Thyroid gland (tissue), 4 donors: ENCODE data around the gene DHRS3. TPM values are rescaled to one million over a fixed set of nuclear protein-coding genes. Genes with fewer than 3 reads are reported as not detected.

ENCODE experiments used
- DNase-seq, 2 donors: peaks; one replicate each; pipeline ENCODE4 v3.0.0-alpha.2; 2019
- H3K27ac ChIP-seq, 3 donors: fragments of 200-600 bp; sonication (generic); 1 replicate in 2 of 3; 2 replicates in 1 of 3; pipeline ENCODE4 v1.5.1; 2016 to 2019; ENCODE audit warnings: mild to moderate bottlenecking in 1 of 3, moderate library complexity in 1 of 3
- H3K27me3 ChIP-seq: fragments of 200-600 bp; sonication (generic); one replicate; pipeline ENCODE4 v1.5.1; 2019
- H3K36me3 ChIP-seq, 2 donors: fragments of 200-600 bp; sonication (generic); one replicate each; pipeline ENCODE4 v1.5.1; 2016 to 2019
- H3K4me1 ChIP-seq, 2 donors: fragments of 200-600 bp; sonication (generic); one replicate each; pipeline ENCODE4 v1.5.1; 2017 to 2019
- H3K4me3 ChIP-seq, 3 donors: fragments of 200-600 bp; sonication (generic); replicated peaks in 1 of 3; 1 replicate in 2 of 3; 2 replicates in 1 of 3; pipeline ENCODE4 v1.5.1; 2016; ENCODE audit warnings: mild to moderate bottlenecking in 1 of 3
- H3K9me3 ChIP-seq: fragments of 200-600 bp; sonication (generic); one replicate; pipeline ENCODE4 v1.5.1; 2017
- CTCF ChIP-seq, 6 experiments: fragments of 200-600 bp in 3 of 6; fragments of 450-650 bp in 3 of 6; sonication (generic) in 3 of 6; IDR thresholded peaks; one replicate each; pipeline ENCODE4 v1.5.1; 2016 to 2019; ENCODE audit warnings: antibody characterized with exemption in 6 of 6, mild to moderate bottlenecking in 2 of 6, inconsistent platforms in 1 of 6, moderate library complexity in 1 of 6
- POLR2A ChIP-seq, 2 donors: fragments of 450-650 bp; IDR thresholded peaks; one replicate each; pipeline ENCODE4 v1.6.1; 2017; ENCODE audit warnings: antibody characterized with exemption in 2 of 2, mild to moderate bottlenecking in 2 of 2, moderate library complexity in 1 of 2
- WGBS, 2 donors: methylation state at CpG; one replicate each; pipeline ENCODE4 v1.1.5; 2017; 5-methylcytosine and 5-hydroxymethylcytosine counted together
- intact Hi-C: fragments of 100-400 bp; cut with DNase I; formaldehyde crosslinking; loops from one replicate; pipeline ENCODE4 v1.15.1; 2023
- total RNA-seq, 4 donors: library from RNA; depleted of rRNA; stranded (reverse); fragments of >200 nt; gene quantifications; one replicate each; pipeline ENCODE4 v1.2.3, GENCODE V29; 2016

DHRS3 gene
- total RNA-seq, 4 donors from 2014 or later, result 181 to 304 (median 268) TPM

- Histone ChIP-seq H3K4me3 (no peak overlapping the region), H3K27me3 (no peaks in the 10 kb centered on the region), H3K9me3 (no peaks in the 10 kb centered on the region), H3K27ac (no peak overlapping the region), H3K36me3 (no peaks in the 10 kb centered on the region), H3K4me1 (no peaks in the 10 kb centered on the region)
- WGBS, 2 donors, result 91 to 96% methylated on average over 2 of the region's 2 CpGs
- no peak for DNase-seq
- TF ChIP-seq POLR2A (IDR thresholded peaks at IDR 0.05) (no peak), CTCF (IDR thresholded peaks at IDR 0.05) (no peak)
- intact Hi-C loops, result no loop called here
Observed at GRCh38 chr1:12644829-12645228, 26.8 kb upstream of the DHRS3 start.

- WGBS, 2 donors, result 95 to 96% methylated on average over 2 of the region's 2 CpGs
- no peak for TF ChIP-seq CTCF (IDR thresholded peaks at IDR 0.05)
- no peak for TF ChIP-seq POLR2A (IDR thresholded peaks at IDR 0.05)
- no peaks in the 10 kb centered on the region for H3K4me1 ChIP-seq
Observed at GRCh38 chr1:12644237-12644636, 26.2 kb upstream of the DHRS3 start.

GRCh38 chr1:12643785-12644184 is 25.8 kb upstream of the DHRS3 start, which contains the start of gene AADACL4:
Gene AADACL4, plus strand, starts transcription at chr1:12644085. Its CDS starts 462 bp downstream, at chr1:12644547.
- Histone ChIP-seq H3K36me3 (no peaks in the 10 kb centered on the region), H3K9me3 (no peaks in the 10 kb centered on the region), H3K4me1 (no peaks in the 10 kb centered on the region), H3K27me3 (no peaks in the 10 kb centered on the region), H3K4me3 (no peak within 1 kb of the TSS), H3K27ac (no peak within 1 kb of the TSS)
- WGBS, 2 donors, result 90 to 94% methylated on average over 7 of the region's 7 CpGs
- no peak for DNase-seq
- TF ChIP-seq CTCF (IDR thresholded peaks at IDR 0.05) (no peak), POLR2A (IDR thresholded peaks at IDR 0.05) (no peak)
- intact Hi-C loops, result no loop called here

More at GRCh38 chr1:12644237-12644636, 26.2 kb upstream of the DHRS3 start:
- intact Hi-C loops, result no loop called here
- Histone ChIP-seq H3K27me3 (no peaks in the 10 kb centered on the region), H3K9me3 (no peaks in the 10 kb centered on the region), H3K36me3 (no peaks in the 10 kb centered on the region), H3K4me3 (no peak overlapping the region), H3K27ac (no peak overlapping the region)
- DNase-seq, result no peak

- intact Hi-C loops, result no loop called here
- H3K36me3 ChIP-seq, result no peaks in the 10 kb centered on the region
- no peaks in the 10 kb centered on the region for H3K9me3 ChIP-seq
- WGBS, 2 donors, result 90 to 97% methylated on average over 2 of the region's 2 CpGs
- DNase-seq, result no peak
- no peaks in the 10 kb centered on the region for H3K4me1 ChIP-seq
- H3K27ac ChIP-seq, result no peak overlapping the region
- TF ChIP-seq CTCF (IDR thresholded peaks at IDR 0.05), result no peak
- no peak for TF ChIP-seq POLR2A (IDR thresholded peaks at IDR 0.05)
- no peaks in the 10 kb centered on the region for H3K27me3 ChIP-seq
- no peak overlapping the region for H3K4me3 ChIP-seq
Observed at GRCh38 chr1:12643079-12643478, 25.1 kb upstream of the DHRS3 start.

GRCh38 chr1:12640958-12641272 is 22.9 kb upstream of the DHRS3 start:
- no peaks in the 10 kb centered on the region for H3K27me3 ChIP-seq
- no peak for DNase-seq
- no peaks in the 10 kb centered on the region for H3K9me3 ChIP-seq
- H3K36me3 ChIP-seq, result no peaks in the 10 kb centered on the region
- TF ChIP-seq POLR2A (IDR thresholded peaks at IDR 0.05) (no peak), CTCF (IDR thresholded peaks at IDR 0.05) (no peak)
- no peak overlapping the region for H3K27ac ChIP-seq
- H3K4me1 ChIP-seq, result peaks cover 10% of the 10 kb centered on the region in 2 donors
- no peak overlapping the region for H3K4me3 ChIP-seq
- intact Hi-C loops, result no loop called here
